GM23338 (cell line): ENCODE results near the gene TSHZ2. TPM values are rescaled to one million over a fixed set of nuclear protein-coding genes. Genes with fewer than 3 reads are reported as not detected.

ENCODE experiments used
- ATAC-seq: fragments of 200-7000 bp; cut with Tn5 transposase; 3 replicates; pipeline ENCODE4 v1.9.1; 2020
- DNase-seq: peaks from one replicate; pipeline ENCODE4 v3.0.0-alpha.2; 2015; ENCODE audit warnings: low spot score
- H2AFZ ChIP-seq: fragments of 200-600 bp; sonication (generic); 2 replicates; pipeline ENCODE4 v1.8.0; 2016; ENCODE audit warnings: antibody characterized with exemption, mild to moderate bottlenecking, moderate library complexity
- H3F3A ChIP-seq: fragments of 200-600 bp; sonication (generic); replicated peaks from 2 replicates; pipeline ENCODE4 v1.8.0; 2017; ENCODE audit warnings: antibody characterized with exemption, mixed run types, low read depth
- H3K27ac ChIP-seq: fragments of 200-600 bp; sonication (generic); 2 replicates; pipeline ENCODE4 v1.6.1; 2016; ENCODE audit warnings: low read depth
- H3K27me3 ChIP-seq: fragments of 200-600 bp; sonication (generic); 2 replicates; pipeline ENCODE4 v1.8.0; 2016; ENCODE audit warnings: mild to moderate bottlenecking, mixed run types, moderate library complexity; ENCODE audit not compliant: insufficient read depth
- H3K36me3 ChIP-seq: fragments of 200-600 bp; sonication (generic); 2 replicates; pipeline ENCODE4 v1.8.0; 2016; ENCODE audit warnings: mild to moderate bottlenecking; ENCODE audit not compliant: insufficient read depth
- H3K4me1 ChIP-seq: fragments of 200-600 bp; sonication (generic); 2 replicates; pipeline ENCODE4 v1.8.0; 2016; ENCODE audit warnings: mild to moderate bottlenecking, moderate library complexity; ENCODE audit not compliant: insufficient read depth
- H3K4me2 ChIP-seq: fragments of 200-600 bp; sonication (generic); 2 replicates; pipeline ENCODE4 v1.7.1; 2017; ENCODE audit warnings: mixed run types
- H3K4me3 ChIP-seq: fragments of 200-600 bp; sonication (generic); 2 replicates; pipeline ENCODE4 v1.6.1; 2016; ENCODE audit warnings: mixed run types
- H3K79me2 ChIP-seq: fragments of 200-600 bp; sonication (generic); replicated peaks from 2 replicates; pipeline ENCODE4 v1.8.0; 2017; ENCODE audit warnings: mild to moderate bottlenecking; ENCODE audit not compliant: insufficient read depth
- H3K9me2 ChIP-seq: fragments of 200-600 bp; sonication (generic); 2 replicates; pipeline ENCODE4 v1.8.0; 2017; ENCODE audit not compliant: insufficient read depth
- H4K20me1 ChIP-seq: fragments of 200-600 bp; sonication (generic); replicated peaks from 2 replicates; pipeline ENCODE4 v1.8.0; 2017; ENCODE audit warnings: mild to moderate bottlenecking; ENCODE audit not compliant: insufficient read depth
- H3K27ac Mint-ChIP-seq: 2 replicates; pipeline ENCODE4 v1.8.0; 2020; ENCODE audit warnings: inconsistent platforms, mild to moderate bottlenecking, moderate library complexity, mixed read lengths
- H3K27me3 Mint-ChIP-seq: 3 replicates; pipeline ENCODE4 v1.8.0; 2022; ENCODE audit warnings: low read depth, mild to moderate bottlenecking, moderate library complexity, mixed read lengths, inconsistent platforms; ENCODE audit not compliant: insufficient read depth, poor library complexity
- H3K36me3 Mint-ChIP-seq: 3 replicates; pipeline ENCODE4 v1.8.0; 2021; ENCODE audit warnings: low read depth, mild to moderate bottlenecking, inconsistent platforms, moderate library complexity, mixed read lengths
- H3K4me1 Mint-ChIP-seq: 3 replicates; pipeline ENCODE4 v1.8.0; 2020; ENCODE audit warnings: mild to moderate bottlenecking, inconsistent platforms, mixed read lengths
- H3K4me3 Mint-ChIP-seq: 3 replicates; pipeline ENCODE4 v1.8.0; 2021; ENCODE audit warnings: moderate library complexity, mild to moderate bottlenecking, inconsistent platforms, mixed read lengths
- H3K9me3 Mint-ChIP-seq: 3 replicates; pipeline ENCODE4 v1.8.0; 2020; ENCODE audit warnings: moderate library complexity, mild to moderate bottlenecking, inconsistent platforms, mixed read lengths
- EZH2 ChIP-seq: fragments of 200-600 bp; sonication (generic); IDR thresholded peaks from one replicate; pipeline ENCODE4 v1.8.0; 2017; ENCODE audit warnings: antibody characterized with exemption, mild to moderate bottlenecking, low read depth; ENCODE audit not compliant: unreplicated experiment
- JUNB ChIP-seq: IDR thresholded peaks from one replicate; pipeline ENCODE4 v1.6.1; 2016; ENCODE audit warnings: antibody characterized with exemption; ENCODE audit not compliant: unreplicated experiment
- NANOG ChIP-seq: IDR thresholded peaks from 2 replicates; pipeline ENCODE4 v1.6.1; 2016; ENCODE audit warnings: antibody characterized with exemption, borderline replicate concordance
- POLR2AphosphoS5 ChIP-seq: IDR thresholded peaks from 2 replicates; pipeline ENCODE4 v1.6.1; 2016; ENCODE audit warnings: antibody characterized with exemption, low read depth
- ZNF114 ChIP-seq: fragments of 250-450 bp; sonication (Bioruptor Pico); IDR thresholded peaks from 2 replicates; pipeline ENCODE4 v1.5.0; 2020; ENCODE audit warnings: mild to moderate bottlenecking, moderate library complexity
- ZNF331 ChIP-seq: fragments of 250-450 bp; sonication (Bioruptor Pico); IDR thresholded peaks from 2 replicates; pipeline ENCODE4 v1.5.0; 2020; ENCODE audit warnings: low read depth, mild to moderate bottlenecking, moderate library complexity
- ZNF462 ChIP-seq: fragments of 250-450 bp; sonication (Bioruptor Pico); IDR thresholded peaks from 2 replicates; pipeline ENCODE4 v1.5.0; 2020; ENCODE audit warnings: mild to moderate bottlenecking, moderate library complexity
- polyA plus RNA-seq: library from polyadenylated mRNA; unstranded; fragments of >200 nt; fragmentation: Nextera tagmentation; extraction: Ambion mirVana; gene quantifications from 2 replicates; pipeline ENCODE4 v1.2.1, GENCODE V29; 2016
- total RNA-seq: library from RNA; depleted of rRNA; stranded (reverse); fragments of >200 nt; shearing (Covaris generic); gene quantifications from 2 replicates; pipeline ENCODE4 v1.2.3, GENCODE V29; 2014
- TF ChIP-seq, protein P1 (sequence below): IDR thresholded peaks from one replicate; pipeline ENCODE4 v1.6.1; 2018; ENCODE audit warnings: antibody characterized with exemption; ENCODE audit not compliant: unreplicated experiment
- TF ChIP-seq, protein P2 (sequence below): IDR thresholded peaks from 2 replicates; pipeline ENCODE4 v1.6.1; 2016; ENCODE audit warnings: antibody characterized with exemption

The TSHZ2 gene
- total and polyA plus RNA-seq, 2 experiments from 2014 or later, result 0.49 to 1.3 TPM

DNA sequence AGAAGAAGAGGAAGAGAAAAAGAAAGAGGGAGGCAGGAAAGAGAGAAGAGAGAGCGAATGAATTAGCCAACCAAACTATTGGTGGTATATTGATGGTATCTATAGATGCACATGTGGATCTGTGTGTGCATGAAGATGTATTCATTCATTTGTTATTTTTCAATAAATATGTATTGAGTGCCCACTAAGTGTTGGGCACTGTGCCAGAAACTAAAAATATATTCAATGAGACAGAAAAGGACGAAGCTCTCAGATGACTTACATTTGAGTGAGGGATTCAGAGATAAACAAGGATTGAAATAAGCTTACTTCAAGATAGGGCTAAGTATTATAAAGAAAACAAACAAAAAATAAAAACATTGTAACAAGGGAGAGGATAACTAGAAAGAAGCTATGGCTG is 154.9 kb downstream of the TSHZ2 start (continued):
- no peak for TF ChIP-seq EZH2

- ATAC-seq (no peak), DNase-seq (no peak)
- Histone ChIP-seq H3K9me2 (no peaks in the 10 kb centered on the region), H3K4me2 (peak overlapping the region; percentile 46; the same call in 1 of the 2 replicates), H3K36me3 (no peaks in the 10 kb centered on the region), H3K27ac (no peak overlapping the region), H3K4me3 (no peak overlapping the region), H2AFZ (peak overlapping the region; percentile 8; the same call in 1 of the 2 replicates), H3K4me1 (peaks cover 21% of the 10 kb centered on the region), H4K20me1 (no peaks in the 10 kb centered on the region), H3K79me2 (no peaks in the 10 kb centered on the region), H3F3A (no peaks in the 10 kb centered on the region), H3K27me3 (no peaks in the 10 kb centered on the region)
- peaks cover 36% of the 10 kb centered on the region for H3K4me1 Mint-ChIP-seq
- H3K36me3 Mint-ChIP-seq, result no peaks in the 10 kb centered on the region
- peaks cover 3% of the 10 kb centered on the region for H3K27me3 Mint-ChIP-seq
- TF ChIP-seq ZNF114 (no peak), NANOG (no peak), ZNF462 (CRISPR knock-in tag) (no peak), JUNB (no peak), ZNF331 (CRISPR knock-in tag) (no peak), POLR2AphosphoS5 (no peak)
- TF ChIP-seq, protein P1, sequence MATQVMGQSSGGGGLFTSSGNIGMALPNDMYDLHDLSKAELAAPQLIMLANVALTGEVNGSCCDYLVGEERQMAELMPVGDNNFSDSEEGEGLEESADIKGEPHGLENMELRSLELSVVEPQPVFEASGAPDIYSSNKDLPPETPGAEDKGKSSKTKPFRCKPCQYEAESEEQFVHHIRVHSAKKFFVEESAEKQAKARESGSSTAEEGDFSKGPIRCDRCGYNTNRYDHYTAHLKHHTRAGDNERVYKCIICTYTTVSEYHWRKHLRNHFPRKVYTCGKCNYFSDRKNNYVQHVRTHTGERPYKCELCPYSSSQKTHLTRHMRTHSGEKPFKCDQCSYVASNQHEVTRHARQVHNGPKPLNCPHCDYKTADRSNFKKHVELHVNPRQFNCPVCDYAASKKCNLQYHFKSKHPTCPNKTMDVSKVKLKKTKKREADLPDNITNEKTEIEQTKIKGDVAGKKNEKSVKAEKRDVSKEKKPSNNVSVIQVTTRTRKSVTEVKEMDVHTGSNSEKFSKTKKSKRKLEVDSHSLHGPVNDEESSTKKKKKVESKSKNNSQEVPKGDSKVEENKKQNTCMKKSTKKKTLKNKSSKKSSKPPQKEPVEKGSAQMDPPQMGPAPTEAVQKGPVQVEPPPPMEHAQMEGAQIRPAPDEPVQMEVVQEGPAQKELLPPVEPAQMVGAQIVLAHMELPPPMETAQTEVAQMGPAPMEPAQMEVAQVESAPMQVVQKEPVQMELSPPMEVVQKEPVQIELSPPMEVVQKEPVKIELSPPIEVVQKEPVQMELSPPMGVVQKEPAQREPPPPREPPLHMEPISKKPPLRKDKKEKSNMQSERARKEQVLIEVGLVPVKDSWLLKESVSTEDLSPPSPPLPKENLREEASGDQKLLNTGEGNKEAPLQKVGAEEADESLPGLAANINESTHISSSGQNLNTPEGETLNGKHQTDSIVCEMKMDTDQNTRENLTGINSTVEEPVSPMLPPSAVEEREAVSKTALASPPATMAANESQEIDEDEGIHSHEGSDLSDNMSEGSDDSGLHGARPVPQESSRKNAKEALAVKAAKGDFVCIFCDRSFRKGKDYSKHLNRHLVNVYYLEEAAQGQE, result no peak
- TF ChIP-seq, protein P2, sequence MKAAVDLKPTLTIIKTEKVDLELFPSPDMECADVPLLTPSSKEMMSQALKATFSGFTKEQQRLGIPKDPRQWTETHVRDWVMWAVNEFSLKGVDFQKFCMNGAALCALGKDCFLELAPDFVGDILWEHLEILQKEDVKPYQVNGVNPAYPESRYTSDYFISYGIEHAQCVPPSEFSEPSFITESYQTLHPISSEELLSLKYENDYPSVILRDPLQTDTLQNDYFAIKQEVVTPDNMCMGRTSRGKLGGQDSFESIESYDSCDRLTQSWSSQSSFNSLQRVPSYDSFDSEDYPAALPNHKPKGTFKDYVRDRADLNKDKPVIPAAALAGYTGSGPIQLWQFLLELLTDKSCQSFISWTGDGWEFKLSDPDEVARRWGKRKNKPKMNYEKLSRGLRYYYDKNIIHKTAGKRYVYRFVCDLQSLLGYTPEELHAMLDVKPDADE, result no peak
- H3K4me3 Mint-ChIP-seq, result no peak overlapping the region
- H3K27ac Mint-ChIP-seq, result peak overlapping the region; percentile 5; the same call in 1 of the 2 replicates
- H3K9me3 Mint-ChIP-seq, result no peaks in the 10 kb centered on the region
Measured at GRCh38 chr20:53128004-53128403, 155.8 kb downstream of the TSHZ2 start.
